ENCODE measurements around the gene FERMT2. TPM values are rescaled to one million over a fixed set of nuclear protein-coding genes. Genes with fewer than 3 reads are reported as not detected.

FERMT2 gene
- total RNA-seq, 1 experiment from 2014 or later = 33.3 TPM

DNA sequence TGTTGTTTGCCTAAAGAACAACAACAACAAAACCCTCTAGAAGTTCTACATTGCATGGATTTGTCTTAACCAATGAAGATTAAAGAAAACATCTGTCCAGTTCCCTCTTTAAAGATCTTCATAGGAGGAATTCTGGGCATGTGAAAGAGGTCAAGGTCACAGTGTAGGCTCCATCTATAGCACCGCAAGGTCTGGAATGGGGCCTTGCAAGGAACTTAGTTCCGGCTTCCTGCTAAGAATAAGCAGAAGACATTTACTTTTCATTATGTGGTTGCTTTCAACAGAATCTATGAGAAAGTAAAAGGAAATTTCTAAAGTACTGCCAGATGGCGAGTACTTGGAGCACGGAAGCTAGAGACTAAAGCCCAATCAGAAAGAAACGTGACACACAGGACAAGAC is 102.2 kb downstream of the FERMT2 start:
- no peak overlapping the region for H3K4me3 ChIP-seq (ENCODE audit: low read depth in 2 of 2, low read length in 2 of 2)
- ChIA-PET POLR2A (no interaction called here), CTCF (interaction anchor here (0.5 kb wide), 1 partner anchor 475 kb away, joined by 3 read pairs; no protein-coding TSS in a partner anchor)
- in situ Hi-C loops (cut with HindIII; ENCODE audit: low pct_unique_long_range_greater_than_20kb, low sequenced_read_pairs) (no loop called here), intact Hi-C loops (cut with micrococcal nuclease; ENCODE audit: unreplicated experiment) (no loop called here)
- no peak for TF ChIP-seq SIN3A (IDR thresholded peaks at IDR 0.05; ENCODE audit: borderline replicate concordance, insufficient read depth, low read depth, low read length)
- TF ChIP-seq POLR2AphosphoS5 (IDR thresholded peaks at IDR 0.05; ENCODE audit: low read depth, low read length) = no peak
- TF ChIP-seq, protein P1, sequence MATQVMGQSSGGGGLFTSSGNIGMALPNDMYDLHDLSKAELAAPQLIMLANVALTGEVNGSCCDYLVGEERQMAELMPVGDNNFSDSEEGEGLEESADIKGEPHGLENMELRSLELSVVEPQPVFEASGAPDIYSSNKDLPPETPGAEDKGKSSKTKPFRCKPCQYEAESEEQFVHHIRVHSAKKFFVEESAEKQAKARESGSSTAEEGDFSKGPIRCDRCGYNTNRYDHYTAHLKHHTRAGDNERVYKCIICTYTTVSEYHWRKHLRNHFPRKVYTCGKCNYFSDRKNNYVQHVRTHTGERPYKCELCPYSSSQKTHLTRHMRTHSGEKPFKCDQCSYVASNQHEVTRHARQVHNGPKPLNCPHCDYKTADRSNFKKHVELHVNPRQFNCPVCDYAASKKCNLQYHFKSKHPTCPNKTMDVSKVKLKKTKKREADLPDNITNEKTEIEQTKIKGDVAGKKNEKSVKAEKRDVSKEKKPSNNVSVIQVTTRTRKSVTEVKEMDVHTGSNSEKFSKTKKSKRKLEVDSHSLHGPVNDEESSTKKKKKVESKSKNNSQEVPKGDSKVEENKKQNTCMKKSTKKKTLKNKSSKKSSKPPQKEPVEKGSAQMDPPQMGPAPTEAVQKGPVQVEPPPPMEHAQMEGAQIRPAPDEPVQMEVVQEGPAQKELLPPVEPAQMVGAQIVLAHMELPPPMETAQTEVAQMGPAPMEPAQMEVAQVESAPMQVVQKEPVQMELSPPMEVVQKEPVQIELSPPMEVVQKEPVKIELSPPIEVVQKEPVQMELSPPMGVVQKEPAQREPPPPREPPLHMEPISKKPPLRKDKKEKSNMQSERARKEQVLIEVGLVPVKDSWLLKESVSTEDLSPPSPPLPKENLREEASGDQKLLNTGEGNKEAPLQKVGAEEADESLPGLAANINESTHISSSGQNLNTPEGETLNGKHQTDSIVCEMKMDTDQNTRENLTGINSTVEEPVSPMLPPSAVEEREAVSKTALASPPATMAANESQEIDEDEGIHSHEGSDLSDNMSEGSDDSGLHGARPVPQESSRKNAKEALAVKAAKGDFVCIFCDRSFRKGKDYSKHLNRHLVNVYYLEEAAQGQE (IDR thresholded peaks at IDR 0.05; ENCODE audit: insufficient read depth in 1 of 2, low read depth in 2 of 2, low read length in 1 of 2) = no peak
- TF ChIP-seq CTCF (IDR thresholded peaks at IDR 0.05) = no peak
- TF ChIP-seq TCF7L2 (IDR thresholded peaks at IDR 0.05; ENCODE audit: low read depth, low read length) = no peak
- no peaks in the 10 kb centered on the region for H3K36me3 ChIP-seq (ENCODE audit: control insufficient read depth, insufficient read depth, low read length)
- H3K9me3 ChIP-seq (ENCODE audit: control insufficient read depth, insufficient read depth, low read depth, low read length) = no peaks in the 10 kb centered on the region
- DNase-seq (ENCODE audit: low read depth, low spot score) (no peak), ATAC-seq (no peak)
- H3K27me3 ChIP-seq (ENCODE audit: control insufficient read depth, insufficient read depth, low read length) = no peaks in the 10 kb centered on the region
- no TSS peak for BruUV-seq (replicated peaks)
- H3K4me1 ChIP-seq (ENCODE audit: control insufficient read depth, insufficient read depth, low read length) = no peaks in the 10 kb centered on the region; the same call in 1 of the 2 replicates
- H3K27ac ChIP-seq (ENCODE audit: low read length) = no peak overlapping the region

- no peaks in the 10 kb centered on the region for H3K36me3 ChIP-seq (ENCODE audit: control insufficient read depth, insufficient read depth, low read length)
- TF ChIP-seq TCF7L2 (IDR thresholded peaks at IDR 0.05; ENCODE audit: low read depth, low read length) (no peak), POLR2AphosphoS5 (IDR thresholded peaks at IDR 0.05; ENCODE audit: low read depth, low read length) (no peak), CTCF (IDR thresholded peaks at IDR 0.05) (no peak), SIN3A (IDR thresholded peaks at IDR 0.05; ENCODE audit: borderline replicate concordance, insufficient read depth, low read depth, low read length) (no peak)
- TF ChIP-seq, protein P1 (IDR thresholded peaks at IDR 0.05; ENCODE audit: insufficient read depth in 1 of 2, low read depth in 2 of 2, low read length in 1 of 2) = no peak
- H3K27me3 ChIP-seq (ENCODE audit: control insufficient read depth, insufficient read depth, low read length) = no peaks in the 10 kb centered on the region
- CTCF ChIA-PET = no interaction called here
- POLR2A ChIA-PET = no interaction called here
- no peak overlapping the region for H3K4me3 ChIP-seq (ENCODE audit: low read depth in 2 of 2, low read length in 2 of 2)
- in situ Hi-C loops (cut with HindIII; ENCODE audit: low pct_unique_long_range_greater_than_20kb, low sequenced_read_pairs) (no loop called here), intact Hi-C loops (cut with micrococcal nuclease; ENCODE audit: unreplicated experiment) (no loop called here)
- H3K9me3 ChIP-seq (ENCODE audit: control insufficient read depth, insufficient read depth, low read depth, low read length) = no peaks in the 10 kb centered on the region
- BruUV-seq (replicated peaks) = no TSS peak
- no peak for DNase-seq (ENCODE audit: low read depth, low spot score)
- no peak overlapping the region for H3K27ac ChIP-seq (ENCODE audit: low read length)
- ATAC-seq = no peak
- H3K4me1 ChIP-seq (ENCODE audit: control insufficient read depth, insufficient read depth, low read length) = no peaks in the 10 kb centered on the region
Observed at GRCh38 chr14:52846591-52846990, 104.3 kb downstream of the FERMT2 start.
